ENCODE measurements around the gene ADGRL3.

ADGRL3 gene

DNA sequence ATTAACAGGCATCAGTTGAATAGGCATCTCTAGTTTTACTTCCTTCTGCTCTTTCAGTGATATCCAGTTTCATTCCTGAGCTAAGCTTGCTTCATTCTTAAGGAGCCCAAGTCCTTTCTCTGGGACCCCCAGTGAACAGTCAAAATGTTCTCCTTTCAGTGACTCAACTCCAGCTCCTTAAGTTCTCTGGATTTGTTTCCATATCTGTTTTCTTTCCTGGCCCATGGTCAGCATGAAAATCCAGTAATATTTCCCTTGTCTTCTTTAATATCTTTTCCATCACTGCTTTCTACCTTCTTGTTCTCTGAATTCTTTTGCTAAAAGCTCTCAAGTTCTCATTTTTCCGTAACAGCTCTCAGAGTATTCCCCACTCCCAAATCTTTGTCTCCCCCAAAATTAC lies 25.5 kb downstream of the ADGRL3 start:
- Histone ChIP-seq H3K27me3 (ENCODE audit: insufficient read depth, low read length) (peaks cover 40% of the 10 kb centered on the region), H3K79me2 (ENCODE audit: control insufficient read depth, insufficient read depth, low read length, unreplicated experiment) (no peaks in the 10 kb centered on the region)

DNA sequence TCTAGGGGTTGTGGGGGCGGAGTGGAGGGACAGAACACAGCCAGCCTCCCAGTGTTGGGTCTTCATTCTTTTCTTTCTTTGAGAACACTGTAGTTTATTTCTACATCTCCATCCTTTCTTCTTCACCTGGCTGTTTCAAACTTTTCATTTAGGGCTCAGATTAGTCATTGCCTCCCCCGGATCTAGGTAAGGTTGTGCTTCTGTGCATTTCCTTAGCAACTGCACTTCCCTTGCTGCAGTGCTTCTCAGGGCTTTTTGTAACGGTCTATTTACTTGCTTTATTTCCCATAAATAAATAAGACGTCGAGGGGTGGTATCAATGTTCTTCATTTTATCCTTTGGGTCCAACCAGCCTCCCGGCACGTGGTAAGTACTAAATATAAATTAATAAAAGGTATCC lies 31.3 kb downstream of the ADGRL3 start:
- no peak overlapping the region for H3K27ac ChIP-seq (ENCODE audit: low read depth, low read length)
- H3K4me3 ChIP-seq (ENCODE audit: low read depth, low read length): no peak overlapping the region
- no peaks in the 10 kb centered on the region for H3K79me2 ChIP-seq (ENCODE audit: control insufficient read depth, insufficient read depth, low read length, unreplicated experiment)
- no peak overlapping the region for H2AFZ ChIP-seq (ENCODE audit: low read length, unreplicated experiment)
- H3K27me3 ChIP-seq (ENCODE audit: insufficient read depth, low read length): peaks cover 59% of the 10 kb centered on the region
- H3K36me3 ChIP-seq (ENCODE audit: insufficient read depth, low read length): no peaks in the 10 kb centered on the region
- H3K4me1 ChIP-seq (ENCODE audit: control insufficient read depth, insufficient read depth, low read length, unreplicated experiment): no peaks in the 10 kb centered on the region

More for the DNA sequence above, 25.5 kb downstream of the ADGRL3 start:
- H3K4me3 ChIP-seq (ENCODE audit: low read depth, low read length): no peak overlapping the region
- H3K27ac ChIP-seq (ENCODE audit: low read depth, low read length): no peak overlapping the region
- H3K36me3 ChIP-seq (ENCODE audit: insufficient read depth, low read length): no peaks in the 10 kb centered on the region
- H2AFZ ChIP-seq (ENCODE audit: low read length, unreplicated experiment): no peak overlapping the region
- no peaks in the 10 kb centered on the region for H3K4me1 ChIP-seq (ENCODE audit: control insufficient read depth, insufficient read depth, low read length, unreplicated experiment)

DNA sequence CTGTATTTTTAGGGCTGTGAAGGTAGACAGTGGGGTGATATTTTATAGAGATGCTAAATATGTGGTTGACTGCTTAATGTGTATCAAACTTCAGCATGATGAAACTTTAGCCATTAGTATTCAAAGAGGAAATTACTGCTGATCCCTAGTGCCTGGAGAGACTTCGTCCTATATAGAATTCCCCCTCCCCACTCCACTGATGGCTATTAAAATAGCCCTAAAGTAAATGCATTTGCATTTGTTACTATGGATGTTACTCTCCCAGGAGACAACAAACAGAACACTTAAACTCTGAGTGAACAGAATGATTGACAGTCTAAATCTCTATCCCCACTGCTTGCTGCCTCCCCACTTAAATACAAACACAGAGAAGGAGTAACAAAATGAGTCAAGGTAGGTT lies 39.1 kb downstream of the ADGRL3 start:
- Histone ChIP-seq H3K79me2 (ENCODE audit: control insufficient read depth, insufficient read depth, low read length, unreplicated experiment) (no peaks in the 10 kb centered on the region), H3K4me3 (ENCODE audit: low read depth, low read length) (no peak overlapping the region), H3K36me3 (ENCODE audit: insufficient read depth, low read length) (no peaks in the 10 kb centered on the region), H3K4me1 (ENCODE audit: control insufficient read depth, insufficient read depth, low read length, unreplicated experiment) (no peaks in the 10 kb centered on the region), H3K27me3 (ENCODE audit: insufficient read depth, low read length) (peaks cover 12% of the 10 kb centered on the region; the same call in 1 of the 2 replicates), H2AFZ (ENCODE audit: low read length, unreplicated experiment) (no peak overlapping the region), H3K27ac (ENCODE audit: low read depth, low read length) (no peak overlapping the region)

DNA sequence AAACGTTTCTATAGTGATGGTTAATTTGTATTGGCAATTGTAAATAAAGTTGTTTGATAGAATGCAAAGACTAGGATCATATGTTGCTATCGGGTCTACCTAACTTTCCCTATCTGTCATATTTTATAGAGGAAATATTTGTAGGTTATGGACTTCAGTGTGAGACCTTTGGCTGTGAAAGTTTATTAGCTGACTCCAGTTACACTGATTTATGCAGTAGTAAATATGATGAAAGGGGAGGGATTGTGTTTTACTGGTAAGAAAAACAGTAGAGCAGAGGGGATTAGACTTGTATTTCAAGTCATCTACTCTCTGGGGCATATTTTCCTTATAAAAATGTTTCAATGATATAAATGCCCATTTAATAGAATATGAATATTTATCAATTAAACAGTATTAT lies 43.8 kb downstream of the ADGRL3 start:
- no peaks in the 10 kb centered on the region for H3K4me1 ChIP-seq (ENCODE audit: control insufficient read depth, insufficient read depth, low read length, unreplicated experiment)
- peaks cover 11% of the 10 kb centered on the region for H3K27me3 ChIP-seq (ENCODE audit: insufficient read depth, low read length)
- no peak overlapping the region for H2AFZ ChIP-seq (ENCODE audit: low read length, unreplicated experiment)
- no peaks in the 10 kb centered on the region for H3K79me2 ChIP-seq (ENCODE audit: control insufficient read depth, insufficient read depth, low read length, unreplicated experiment)
- no peaks in the 10 kb centered on the region for H3K36me3 ChIP-seq (ENCODE audit: insufficient read depth, low read length)
- no peak overlapping the region for H3K4me3 ChIP-seq (ENCODE audit: low read depth, low read length)
- H3K27ac ChIP-seq (ENCODE audit: low read depth, low read length): no peak overlapping the region

DNA sequence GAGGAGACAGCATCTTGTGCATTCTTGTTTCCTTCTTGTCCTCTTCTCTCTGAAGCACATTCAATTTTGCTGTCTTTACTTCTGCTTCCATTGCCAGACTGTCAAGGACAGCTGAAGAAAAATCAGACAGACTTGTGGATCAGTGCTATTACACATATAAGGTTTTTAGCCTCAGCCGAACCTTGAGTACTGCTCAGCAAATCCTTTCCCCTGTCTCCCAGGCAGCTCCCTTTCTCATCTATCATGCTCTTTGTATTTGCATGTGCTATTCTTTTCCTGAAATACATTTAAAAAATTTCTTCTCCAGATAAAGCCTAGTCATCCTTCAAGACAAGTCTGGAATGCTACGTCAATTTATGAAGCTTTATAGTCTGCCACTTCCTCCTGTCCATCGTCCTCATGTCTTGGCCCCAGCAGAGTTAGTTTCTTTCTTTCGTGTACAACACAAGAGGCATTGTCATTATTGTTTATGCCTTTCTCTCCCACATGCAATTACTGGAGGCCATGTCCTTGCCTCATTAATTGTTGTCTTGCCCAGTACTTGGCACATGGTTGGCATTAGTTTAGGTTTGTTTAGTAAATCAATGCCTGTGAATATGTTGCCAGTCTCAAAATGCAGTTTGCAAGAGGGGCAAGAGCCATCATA lies 45.1 kb downstream of the ADGRL3 start:
- Histone ChIP-seq H3K27me3 (ENCODE audit: insufficient read depth, low read length) (peaks cover 11% of the 10 kb centered on the region), H3K4me1 (ENCODE audit: control insufficient read depth, insufficient read depth, low read length, unreplicated experiment) (no peaks in the 10 kb centered on the region), H3K27ac (ENCODE audit: low read depth, low read length) (no peak overlapping the region), H3K36me3 (ENCODE audit: insufficient read depth, low read length) (no peaks in the 10 kb centered on the region), H3K79me2 (ENCODE audit: control insufficient read depth, insufficient read depth, low read length, unreplicated experiment) (no peaks in the 10 kb centered on the region), H3K4me3 (ENCODE audit: low read depth, low read length) (no peak overlapping the region), H2AFZ (ENCODE audit: low read length, unreplicated experiment) (no peak overlapping the region)

DNA sequence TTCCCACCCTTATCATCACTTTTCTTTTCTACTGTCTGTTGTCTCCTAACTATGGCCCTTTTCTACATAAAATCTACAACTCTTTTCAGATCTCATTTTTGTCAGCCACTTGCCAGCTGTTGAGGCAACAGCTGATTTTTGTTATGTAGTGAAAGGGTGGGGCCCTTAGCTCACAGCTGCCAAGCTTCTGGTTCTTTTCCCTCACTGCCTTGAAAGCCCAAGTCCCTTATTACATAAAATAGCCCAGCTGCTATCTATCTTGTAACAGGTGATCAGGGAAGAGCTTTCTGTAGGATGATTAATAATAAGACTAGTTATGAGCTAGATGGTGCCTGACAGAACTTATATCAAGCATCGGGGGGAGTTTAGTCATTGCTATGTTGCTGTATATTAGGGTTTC lies 45.9 kb downstream of the ADGRL3 start:
- peaks cover 11% of the 10 kb centered on the region for H3K27me3 ChIP-seq (ENCODE audit: insufficient read depth, low read length)

DNA sequence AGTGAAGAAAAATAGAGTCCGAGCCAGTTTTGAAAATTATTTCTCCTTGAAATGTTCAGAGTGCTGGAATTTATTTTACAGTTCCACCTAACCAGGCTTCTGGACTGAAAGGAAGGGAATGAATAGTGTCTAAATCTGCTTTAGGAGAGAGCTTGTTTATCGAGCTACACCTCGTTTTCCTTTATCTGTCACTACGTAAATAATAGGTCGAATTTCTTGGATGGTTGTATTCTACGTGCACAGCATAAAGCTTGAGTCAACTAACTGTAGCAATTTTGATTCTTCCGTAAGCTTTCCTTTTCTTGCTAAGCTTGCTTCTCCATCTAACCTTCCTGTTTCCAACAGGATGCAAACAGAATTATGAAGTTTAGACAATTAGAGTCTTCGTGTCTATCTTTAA lies 48.6 kb downstream of the ADGRL3 start:
- no peak overlapping the region for H2AFZ ChIP-seq (ENCODE audit: low read length, unreplicated experiment)

More for the DNA sequence above, 45.9 kb downstream of the ADGRL3 start:
- Histone ChIP-seq H3K36me3 (ENCODE audit: insufficient read depth, low read length) (no peaks in the 10 kb centered on the region), H3K27ac (ENCODE audit: low read depth, low read length) (no peak overlapping the region), H3K4me1 (ENCODE audit: control insufficient read depth, insufficient read depth, low read length, unreplicated experiment) (no peaks in the 10 kb centered on the region), H3K79me2 (ENCODE audit: control insufficient read depth, insufficient read depth, low read length, unreplicated experiment) (no peaks in the 10 kb centered on the region), H3K4me3 (ENCODE audit: low read depth, low read length) (no peak overlapping the region), H2AFZ (ENCODE audit: low read length, unreplicated experiment) (no peak overlapping the region)

DNA sequence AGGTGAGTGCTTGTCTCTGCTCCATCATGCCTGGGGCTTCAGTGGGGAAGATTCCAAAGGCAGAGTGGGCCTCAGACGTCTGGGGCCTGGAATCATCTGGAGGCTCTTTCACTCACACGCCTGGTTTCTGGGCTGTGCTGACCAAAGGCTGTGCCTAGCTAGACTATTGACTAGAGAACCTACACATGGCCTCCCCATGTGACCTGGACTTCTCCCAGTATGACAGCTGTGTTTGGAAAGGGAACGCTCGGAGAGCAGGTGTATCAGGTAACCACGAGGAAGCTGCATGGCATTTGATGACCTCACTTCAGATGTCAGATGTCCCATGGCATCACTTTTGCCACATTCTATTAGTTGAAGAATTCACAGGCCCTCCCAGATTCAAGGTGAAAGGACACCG lies 51.0 kb downstream of the ADGRL3 start:
- Histone ChIP-seq H3K36me3 (ENCODE audit: insufficient read depth, low read length) (no peaks in the 10 kb centered on the region), H2AFZ (ENCODE audit: low read length, unreplicated experiment) (no peak overlapping the region), H3K4me1 (ENCODE audit: control insufficient read depth, insufficient read depth, low read length, unreplicated experiment) (no peaks in the 10 kb centered on the region), H3K27me3 (ENCODE audit: insufficient read depth, low read length) (peaks cover 3% of the 10 kb centered on the region), H3K79me2 (ENCODE audit: control insufficient read depth, insufficient read depth, low read length, unreplicated experiment) (no peaks in the 10 kb centered on the region), H3K4me3 (ENCODE audit: low read depth, low read length) (no peak overlapping the region), H3K27ac (ENCODE audit: low read depth, low read length) (no peak overlapping the region)

More for the DNA sequence above, 48.6 kb downstream of the ADGRL3 start:
- Histone ChIP-seq H3K27ac (ENCODE audit: low read depth, low read length) (no peak overlapping the region), H3K4me3 (ENCODE audit: low read depth, low read length) (no peak overlapping the region), H3K79me2 (ENCODE audit: control insufficient read depth, insufficient read depth, low read length, unreplicated experiment) (no peaks in the 10 kb centered on the region), H3K4me1 (ENCODE audit: control insufficient read depth, insufficient read depth, low read length, unreplicated experiment) (no peaks in the 10 kb centered on the region), H3K36me3 (ENCODE audit: insufficient read depth, low read length) (no peaks in the 10 kb centered on the region), H3K27me3 (ENCODE audit: insufficient read depth, low read length) (peaks cover 11% of the 10 kb centered on the region)

DNA sequence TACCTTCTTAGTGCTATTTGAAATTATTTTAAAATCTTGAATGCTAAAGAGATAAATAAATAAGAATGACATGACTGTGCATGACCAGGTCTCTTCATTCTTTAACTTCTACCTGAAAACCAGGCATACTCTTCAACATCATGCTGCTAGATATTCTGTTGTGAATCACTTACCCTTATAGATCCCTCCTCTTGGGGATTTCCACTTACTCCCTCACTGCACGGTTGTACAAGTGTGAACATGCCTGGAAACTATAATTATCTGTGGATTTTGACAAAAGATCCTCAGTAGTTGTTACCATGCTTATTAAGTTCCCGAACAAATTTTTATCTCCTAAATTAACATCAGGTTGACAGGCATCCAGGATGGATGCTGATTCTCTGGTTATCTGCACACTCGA lies 54.3 kb downstream of the ADGRL3 start:
- H3K36me3 ChIP-seq (ENCODE audit: insufficient read depth, low read length): no peaks in the 10 kb centered on the region
- no peak overlapping the region for H3K4me3 ChIP-seq (ENCODE audit: low read depth, low read length)
- H2AFZ ChIP-seq (ENCODE audit: low read length, unreplicated experiment): no peak overlapping the region
- H3K79me2 ChIP-seq (ENCODE audit: control insufficient read depth, insufficient read depth, low read length, unreplicated experiment): no peaks in the 10 kb centered on the region
- no peak overlapping the region for H3K27ac ChIP-seq (ENCODE audit: low read depth, low read length)
- H3K4me1 ChIP-seq (ENCODE audit: control insufficient read depth, insufficient read depth, low read length, unreplicated experiment): no peaks in the 10 kb centered on the region
- H3K27me3 ChIP-seq (ENCODE audit: insufficient read depth, low read length): no peaks in the 10 kb centered on the region

DNA sequence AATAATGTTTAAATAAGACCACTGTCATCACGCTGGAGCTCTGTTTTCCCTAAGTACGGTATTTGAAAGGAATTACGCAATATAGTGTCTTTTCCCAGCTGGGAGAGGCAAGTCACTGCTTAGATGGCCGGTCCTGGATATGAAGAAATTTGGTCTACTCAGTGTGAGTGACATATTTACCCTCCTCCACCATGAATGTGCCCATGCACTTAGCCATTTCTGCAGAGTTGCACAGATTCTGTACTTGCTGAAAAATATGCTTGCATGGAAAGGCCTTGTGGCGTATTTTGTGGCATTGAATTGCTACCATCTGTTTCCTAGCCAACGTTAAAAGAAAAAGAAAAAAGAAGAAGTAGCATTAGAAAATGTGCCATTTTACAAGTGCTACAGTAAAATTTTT lies 73.1 kb downstream of the ADGRL3 start:
- H2AFZ ChIP-seq (ENCODE audit: low read length, unreplicated experiment): peak overlapping the region; percentile 86
- peak overlapping the region; percentile 3; the same call in 1 of the 2 replicates for H3K4me3 ChIP-seq (ENCODE audit: low read depth, low read length)
- H3K27ac ChIP-seq (ENCODE audit: low read depth, low read length): no peak overlapping the region
- H3K79me2 ChIP-seq (ENCODE audit: control insufficient read depth, insufficient read depth, low read length, unreplicated experiment): no peaks in the 10 kb centered on the region
- H3K27me3 ChIP-seq (ENCODE audit: insufficient read depth, low read length): no peaks in the 10 kb centered on the region
- no peaks in the 10 kb centered on the region for H3K4me1 ChIP-seq (ENCODE audit: control insufficient read depth, insufficient read depth, low read length, unreplicated experiment)
- H3K36me3 ChIP-seq (ENCODE audit: insufficient read depth, low read length): no peaks in the 10 kb centered on the region

DNA sequence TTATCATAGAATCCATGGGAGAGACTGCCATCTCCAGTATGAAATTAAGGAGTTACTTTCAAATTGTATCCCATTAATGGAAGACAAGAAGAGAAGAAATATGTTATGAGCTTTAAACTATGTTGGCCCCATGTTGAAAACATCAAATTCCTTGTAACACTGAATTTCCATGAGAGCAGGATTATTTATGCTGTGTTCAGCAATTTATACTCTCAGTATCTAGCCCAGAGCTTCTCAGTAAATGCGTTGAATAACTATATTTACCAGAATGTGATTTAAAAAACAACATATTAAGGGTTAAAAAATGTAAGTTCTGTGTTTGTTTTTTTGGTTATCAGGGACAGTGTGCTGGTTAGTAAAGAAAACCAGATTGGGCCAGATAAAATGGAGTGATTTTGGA lies 74.2 kb downstream of the ADGRL3 start:
- H3K27ac ChIP-seq (ENCODE audit: low read depth, low read length): no peak overlapping the region
- H3K27me3 ChIP-seq (ENCODE audit: insufficient read depth, low read length): no peaks in the 10 kb centered on the region
- no peak overlapping the region for H2AFZ ChIP-seq (ENCODE audit: low read length, unreplicated experiment)
- no peaks in the 10 kb centered on the region for H3K4me1 ChIP-seq (ENCODE audit: control insufficient read depth, insufficient read depth, low read length, unreplicated experiment)
- H3K36me3 ChIP-seq (ENCODE audit: insufficient read depth, low read length): no peaks in the 10 kb centered on the region
- H3K4me3 ChIP-seq (ENCODE audit: low read depth, low read length): no peak overlapping the region
- no peaks in the 10 kb centered on the region for H3K79me2 ChIP-seq (ENCODE audit: control insufficient read depth, insufficient read depth, low read length, unreplicated experiment)

Data from ACC112 (cell line).